Fibroblast of mammary gland (primary cell): ENCODE measurements around the gene SART3.
A peak's percentile ranks its signal among the peaks of the same experiment; 100 is the strongest.
"Not testable (repeated sequence)": the region's sequence is repeated elsewhere in the genome, so short reads cannot be mapped to it uniquely, and the experiment has no call there.

ENCODE experiments used
- DNase-seq: peaks from one replicate; pipeline ENCODE4 v3.0.0-alpha.2; 2010; ENCODE audit warnings: low read depth
- H3K4me3 ChIP-seq: 2 replicates; pipeline ENCODE4 v1.5.1; 2011; ENCODE audit warnings: low read depth, mild to moderate bottlenecking, low read length, moderate library complexity; ENCODE audit not compliant: control insufficient read depth
- CTCF ChIP-seq: conservative IDR thresholded peaks from 2 replicates; pipeline ENCODE4 v1.5.1; 2011; ENCODE audit warnings: low read depth, low read length, inconsistent platforms; ENCODE audit not compliant: control insufficient read depth, insufficient read depth

SART3 gene

DNA sequence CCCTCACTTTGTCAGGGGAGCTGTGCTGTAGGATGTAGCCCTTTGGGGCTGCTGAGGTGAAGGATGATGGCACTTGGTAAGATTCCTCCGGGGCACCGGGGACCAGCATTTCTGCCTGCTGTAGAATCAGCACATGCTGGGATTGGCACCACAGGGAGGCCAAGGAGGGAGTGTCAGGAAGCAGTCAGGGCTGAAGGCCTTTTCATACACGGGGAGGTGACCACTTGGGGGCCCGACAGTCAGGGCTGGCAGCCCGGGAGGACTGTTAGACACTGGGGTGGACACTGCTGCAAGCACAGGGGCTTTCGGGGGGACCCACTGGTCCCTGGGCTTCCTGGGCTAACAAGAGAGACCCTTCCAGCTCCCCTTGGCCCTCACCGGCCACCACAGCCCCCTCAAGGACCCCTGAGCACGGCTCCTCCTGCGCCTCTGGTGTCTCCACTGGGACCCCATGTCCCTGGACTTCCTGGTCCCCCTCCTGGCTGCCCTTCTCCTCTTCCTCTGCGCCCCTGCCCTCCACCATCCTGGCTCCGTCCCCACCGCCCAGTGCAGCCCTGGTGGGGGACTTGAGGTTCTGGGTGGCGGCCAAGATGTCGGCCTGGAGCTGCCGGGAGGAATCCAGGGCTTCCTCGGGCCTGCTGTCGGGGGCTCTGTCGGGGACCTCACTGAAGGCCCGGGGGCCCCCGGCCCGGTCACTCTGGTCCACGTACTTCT lies 30.5 kb upstream of the SART3 start:
- no peak for TF ChIP-seq CTCF
- no peak for DNase-seq
- H3K4me3 ChIP-seq: no peak overlapping the region

- H3K4me3 ChIP-seq, DNase-seq: not testable (repeated sequence)
Measured at GRCh38 chr12:108590463-108590862, 29.5 kb upstream of the SART3 start.

DNA sequence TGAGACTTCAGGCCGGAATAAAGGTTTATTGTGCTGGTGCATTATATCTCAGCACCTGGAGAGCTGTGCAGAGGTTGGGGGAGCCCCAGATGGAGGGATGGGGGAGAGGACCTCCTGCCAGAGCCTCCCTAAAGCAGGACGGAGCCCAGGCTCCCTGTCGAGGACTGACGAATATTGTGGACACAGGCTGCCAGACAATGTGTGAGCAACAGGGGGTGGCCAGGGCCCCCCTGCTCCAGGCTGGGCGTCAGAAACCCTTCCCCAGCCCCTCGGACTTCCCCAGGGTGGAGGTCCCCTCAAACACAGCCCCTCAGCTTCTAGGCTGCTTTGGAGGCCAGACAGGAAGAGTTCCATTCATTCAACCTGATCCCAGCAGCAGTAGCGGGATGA lies 28.9 kb upstream of the SART3 start:
- TF ChIP-seq CTCF: no peak
- no peak for DNase-seq
- H3K4me3 ChIP-seq: no peak overlapping the region

GRCh38 chr12:108589028-108589839 lies 28.3 kb upstream of the SART3 start:
- TF ChIP-seq CTCF: no peak
- peak; percentile 80 for DNase-seq
- H3K4me3 ChIP-seq: no peak overlapping the region

GRCh38 chr12:108587826-108588225 lies 26.9 kb upstream of the SART3 start:
- H3K4me3 ChIP-seq: no peak overlapping the region
- TF ChIP-seq CTCF: no peak

GRCh38 chr12:108586306-108586705 lies 25.3 kb upstream of the SART3 start:
- H3K4me3 ChIP-seq: no peak overlapping the region
- DNase-seq: no peak
- TF ChIP-seq CTCF: no peak

More at GRCh38 chr12:108587826-108588225, 26.9 kb upstream of the SART3 start:
- DNase-seq: no peak

DNA sequence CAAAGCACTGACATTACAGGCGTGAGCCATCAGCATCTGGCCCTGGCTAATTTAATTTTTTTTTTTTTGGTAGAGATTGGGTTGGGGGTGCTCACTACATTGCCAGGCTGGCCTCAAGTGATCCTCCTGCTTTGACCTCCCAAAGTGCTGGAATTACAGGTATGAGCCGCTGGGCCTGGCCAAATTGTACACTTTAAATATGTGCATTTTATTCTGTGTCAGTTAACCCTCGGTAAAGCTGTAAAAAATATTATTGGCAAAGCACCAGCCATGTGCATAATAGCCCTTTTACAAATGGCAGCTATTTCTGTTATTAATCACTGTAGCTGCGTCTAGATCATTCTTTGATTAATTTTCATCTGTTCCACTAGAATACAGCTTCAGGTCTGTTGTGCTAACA lies 24.9 kb upstream of the SART3 start:
- no peak for TF ChIP-seq CTCF
- no peak overlapping the region for H3K4me3 ChIP-seq
- no peak for DNase-seq
